Keratinocyte (primary cell): ENCODE results near the gene SHMT2.

Experiments
- EZH2 ChIP-seq: IDR thresholded peaks from one replicate; pipeline ENCODE4 v1.6.1; 2012; ENCODE audit warnings: inconsistent platforms, mild to moderate bottlenecking, low read length, moderate library complexity
- TF ChIP-seq, protein P1 (sequence below), 3 experiments: IDR thresholded peaks in 1 of 3; conservative IDR thresholded peaks in 1 of 3; optimal IDR thresholded peaks in 1 of 3; 2 replicates in 2 of 3; 3 replicates in 1 of 3; pipeline versions ENCODE3 to v1.5.1; 2011; ENCODE audit warnings: low read length in 3 of 3, mild to moderate bottlenecking in 3 of 3, moderate library complexity in 2 of 3, control low read depth in 1 of 3, inconsistent platforms in 1 of 3; ENCODE audit not compliant: insufficient read depth in 2 of 3; ENCODE audit errors: extremely low read depth in 1 of 3

DNA sequence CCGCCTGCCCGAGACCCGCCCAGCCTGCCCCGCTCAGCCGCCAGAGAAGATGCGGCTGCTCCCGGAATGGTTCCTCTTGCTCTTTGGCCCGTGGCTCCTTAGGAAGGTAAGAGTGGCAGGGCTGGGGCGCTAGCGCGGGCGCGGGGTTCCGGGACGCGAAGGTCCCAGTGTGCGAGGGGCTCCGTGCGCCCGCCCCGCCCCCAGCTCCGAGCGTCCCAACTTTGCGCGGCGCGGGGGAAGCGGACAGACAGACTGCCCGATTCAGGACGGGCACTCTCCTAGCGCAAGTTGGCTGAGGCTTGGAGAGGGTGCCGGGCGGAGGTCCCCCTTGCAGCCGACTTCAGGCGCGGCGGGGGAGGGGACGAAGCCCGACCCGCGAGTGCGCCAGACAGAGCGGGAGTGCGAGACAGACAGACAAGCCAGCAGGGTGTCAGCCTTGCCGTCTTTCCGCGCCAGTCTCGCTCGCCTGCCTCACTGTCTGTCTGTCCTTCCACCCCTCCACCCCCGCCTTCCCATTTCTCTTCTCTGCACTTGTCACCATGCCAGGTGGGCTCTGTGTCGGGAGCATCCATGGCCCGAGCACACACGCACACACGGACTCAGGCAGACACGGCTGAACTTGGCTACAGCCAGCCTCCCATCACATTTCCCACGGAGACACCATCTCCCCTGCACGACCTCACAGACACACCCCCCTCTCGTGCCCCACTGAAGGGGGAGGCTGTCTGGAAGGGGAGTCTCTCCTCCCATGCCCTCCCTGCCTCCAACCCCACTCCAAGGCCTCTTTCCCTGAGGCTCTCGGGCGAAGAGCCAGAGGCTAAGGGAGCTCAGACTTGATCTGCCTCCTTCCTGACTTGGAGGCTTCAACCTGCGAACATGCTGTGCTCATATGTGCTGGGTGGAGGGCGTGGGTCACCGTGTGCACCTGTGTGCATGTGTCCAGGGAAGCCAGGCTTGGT lies 12.3 kb upstream of the SHMT2 start:
- TF ChIP-seq EZH2, result peak; percentile 58
- TF ChIP-seq, protein P1, sequence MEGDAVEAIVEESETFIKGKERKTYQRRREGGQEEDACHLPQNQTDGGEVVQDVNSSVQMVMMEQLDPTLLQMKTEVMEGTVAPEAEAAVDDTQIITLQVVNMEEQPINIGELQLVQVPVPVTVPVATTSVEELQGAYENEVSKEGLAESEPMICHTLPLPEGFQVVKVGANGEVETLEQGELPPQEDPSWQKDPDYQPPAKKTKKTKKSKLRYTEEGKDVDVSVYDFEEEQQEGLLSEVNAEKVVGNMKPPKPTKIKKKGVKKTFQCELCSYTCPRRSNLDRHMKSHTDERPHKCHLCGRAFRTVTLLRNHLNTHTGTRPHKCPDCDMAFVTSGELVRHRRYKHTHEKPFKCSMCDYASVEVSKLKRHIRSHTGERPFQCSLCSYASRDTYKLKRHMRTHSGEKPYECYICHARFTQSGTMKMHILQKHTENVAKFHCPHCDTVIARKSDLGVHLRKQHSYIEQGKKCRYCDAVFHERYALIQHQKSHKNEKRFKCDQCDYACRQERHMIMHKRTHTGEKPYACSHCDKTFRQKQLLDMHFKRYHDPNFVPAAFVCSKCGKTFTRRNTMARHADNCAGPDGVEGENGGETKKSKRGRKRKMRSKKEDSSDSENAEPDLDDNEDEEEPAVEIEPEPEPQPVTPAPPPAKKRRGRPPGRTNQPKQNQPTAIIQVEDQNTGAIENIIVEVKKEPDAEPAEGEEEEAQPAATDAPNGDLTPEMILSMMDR (optimal IDR thresholded peaks at IDR 0.05 in 1 of 3, IDR thresholded peaks at IDR 0.05 in 1 of 3, conservative IDR thresholded peaks at IDR 0.05 in 1 of 3; ENCODE audit: extremely low read depth in 1 of 3, insufficient read depth in 2 of 3, low read length in 3 of 3), result no peak
